Measurements from ENCODE around the gene ACBD4.

The ACBD4 gene

DNA sequence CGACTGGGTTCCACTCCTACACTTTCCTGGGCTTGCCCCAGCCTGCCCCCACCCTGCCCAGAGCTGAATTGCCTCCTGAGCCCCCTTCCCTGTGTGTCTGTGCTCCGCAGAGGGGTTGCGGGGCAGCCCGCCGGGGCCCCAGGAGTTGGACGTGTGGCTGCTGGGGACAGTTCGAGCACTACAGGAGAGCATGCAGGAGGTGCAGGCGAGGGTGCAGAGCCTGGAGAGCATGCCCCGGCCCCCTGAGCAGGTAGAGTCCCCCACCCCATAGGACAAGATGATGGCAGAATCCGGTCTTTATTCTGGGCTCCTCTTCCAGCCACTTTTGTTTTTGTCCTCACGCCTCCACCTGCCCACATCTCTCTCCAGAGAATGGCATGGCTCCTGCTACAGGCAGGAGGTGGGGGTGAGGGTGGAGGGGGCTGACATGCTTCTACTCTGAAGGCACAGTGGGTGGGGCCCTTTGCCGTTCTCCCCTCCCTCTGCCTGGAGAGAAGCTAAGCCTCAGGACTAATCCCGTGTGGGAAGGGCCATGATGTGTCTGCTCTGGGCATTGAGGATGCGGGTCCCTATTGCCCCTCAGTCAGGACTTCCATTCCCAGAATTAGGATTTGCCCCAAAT is 3.5 kb downstream of the ACBD4 start:
- DNase-seq = no peak

DNA sequence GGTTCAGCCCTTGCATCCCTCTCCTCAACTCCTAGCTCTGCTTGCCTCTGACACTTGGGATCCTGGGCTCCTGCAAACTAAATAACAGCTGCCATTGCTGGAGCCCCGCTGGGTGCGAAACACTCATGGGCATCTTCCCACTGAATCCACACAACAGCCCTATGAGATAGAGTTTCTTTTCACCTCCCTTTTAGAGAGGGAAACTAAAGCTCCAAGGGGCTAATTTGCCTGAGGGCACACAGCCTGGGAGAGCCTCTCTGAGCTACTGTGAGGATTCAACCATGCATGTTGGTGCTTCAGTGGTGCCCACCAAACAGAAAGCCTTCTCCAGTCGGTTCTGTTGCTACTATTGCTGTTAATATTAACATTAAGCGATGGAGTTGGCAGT is 4.0 kb downstream of the ACBD4 start:
- DNase-seq = no peak

DNA sequence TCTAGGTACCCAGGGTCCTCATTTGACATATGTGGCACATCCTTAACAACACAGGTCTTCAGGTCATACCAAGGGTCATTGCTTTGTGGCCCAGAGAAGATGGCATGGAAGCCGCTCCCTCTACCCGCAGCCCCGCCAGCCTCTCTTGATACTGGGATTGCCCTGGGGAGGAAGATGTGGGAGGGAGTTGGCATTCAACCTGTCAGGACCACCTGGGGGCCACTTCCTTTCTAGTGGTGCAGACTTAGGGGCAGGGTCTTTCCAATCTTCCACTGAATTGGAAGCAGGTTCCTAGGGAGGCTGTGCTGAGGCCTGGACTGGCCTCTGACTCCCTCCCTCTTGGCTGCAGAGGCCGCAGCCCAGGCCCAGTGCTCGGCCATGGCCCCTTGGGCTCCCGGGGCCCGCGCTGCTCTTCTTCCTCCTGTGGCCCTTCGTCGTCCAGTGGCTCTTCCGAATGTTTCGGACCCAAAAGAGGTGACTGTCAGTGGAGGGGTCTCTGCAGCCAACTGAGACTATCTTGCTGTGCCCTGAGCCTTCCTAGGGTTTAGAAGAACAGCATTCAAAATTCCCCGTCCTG is 7.7 kb downstream of the ACBD4 start:
- DNase-seq = no peak

DNA sequence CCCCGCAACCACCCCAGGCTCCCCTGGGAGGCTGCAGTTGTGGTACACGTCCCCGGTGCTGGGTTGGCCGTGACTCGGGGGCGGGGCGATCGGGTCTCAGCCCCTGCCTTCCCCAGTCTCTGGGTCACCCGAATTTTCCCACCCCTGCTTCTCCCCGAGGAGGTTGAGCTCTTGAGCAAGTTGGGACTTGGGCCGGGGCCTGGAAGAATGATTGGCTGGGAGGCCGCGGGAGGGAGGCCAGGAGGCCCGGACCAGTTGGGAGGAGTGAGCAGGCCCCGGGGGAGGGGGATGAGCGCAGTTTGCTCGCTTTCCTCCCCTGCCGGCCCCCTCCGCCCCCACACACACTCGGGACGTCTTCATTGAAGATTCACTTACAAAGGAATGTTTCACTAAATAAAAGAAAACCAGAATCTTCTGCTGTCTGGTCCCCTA is 8.3 kb downstream of the ACBD4 start:
- no peak for DNase-seq

DNA sequence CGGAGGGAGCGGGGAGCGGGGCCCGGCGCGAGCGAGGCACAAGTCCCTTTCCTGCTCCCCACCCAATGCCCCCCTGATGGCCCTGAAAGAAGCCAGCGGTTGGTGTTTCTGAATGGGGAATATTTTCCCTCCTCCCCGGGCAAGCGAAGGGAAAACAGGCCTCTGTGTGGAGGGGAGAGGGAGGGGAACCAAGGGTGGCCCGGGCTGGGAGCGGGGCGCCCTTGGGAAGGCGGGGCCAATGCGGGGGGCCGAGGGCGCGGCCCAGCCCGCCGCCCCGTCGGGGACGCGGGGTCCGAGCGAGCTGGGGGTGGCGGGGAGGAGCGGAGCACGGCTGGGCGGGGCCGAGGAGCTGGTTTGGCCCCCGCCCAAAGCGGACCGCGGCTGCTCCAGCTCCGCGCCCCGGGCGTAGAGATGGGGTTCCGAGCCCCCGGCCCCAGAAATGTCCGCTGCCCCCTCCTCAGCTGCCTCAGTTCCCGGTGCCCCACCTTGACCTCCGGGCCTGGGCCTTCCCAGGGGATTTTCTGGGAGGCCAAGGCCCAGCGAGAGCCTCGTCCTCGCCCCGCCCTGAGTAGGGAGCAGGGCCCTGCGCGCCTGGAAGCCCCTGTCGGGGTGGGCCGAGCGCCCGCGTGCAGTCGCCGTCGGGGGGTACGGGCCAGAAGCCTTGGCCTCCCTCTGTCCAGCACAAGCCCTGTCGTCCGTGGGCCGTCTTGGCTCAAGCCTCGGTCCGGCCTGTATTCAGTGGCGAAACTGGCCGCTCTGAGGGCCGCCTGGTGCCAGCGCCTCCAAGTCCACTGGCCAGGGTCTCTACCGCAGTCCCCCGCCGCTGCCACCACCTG is 8.9 kb downstream of the ACBD4 start:
- no peak for DNase-seq

DNA sequence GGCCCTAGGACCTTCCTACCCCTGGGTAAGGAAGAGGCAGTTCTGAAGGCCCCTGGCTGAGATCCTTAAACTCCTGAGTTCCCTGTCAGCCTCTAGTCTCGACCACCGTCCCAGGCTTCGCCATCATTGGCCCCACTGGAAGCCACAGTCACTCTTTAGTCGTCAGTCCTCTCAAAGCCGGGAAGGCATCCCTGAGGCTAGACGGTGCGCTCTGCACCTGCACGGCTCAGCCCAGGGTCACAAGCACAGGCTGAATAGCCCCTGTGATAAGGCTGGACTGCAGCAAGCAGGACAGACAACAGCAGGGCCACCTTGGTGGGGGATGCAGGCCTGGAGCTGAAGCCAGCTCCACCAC is 9.5 kb downstream of the ACBD4 start:
- DNase-seq = no peak

DNA sequence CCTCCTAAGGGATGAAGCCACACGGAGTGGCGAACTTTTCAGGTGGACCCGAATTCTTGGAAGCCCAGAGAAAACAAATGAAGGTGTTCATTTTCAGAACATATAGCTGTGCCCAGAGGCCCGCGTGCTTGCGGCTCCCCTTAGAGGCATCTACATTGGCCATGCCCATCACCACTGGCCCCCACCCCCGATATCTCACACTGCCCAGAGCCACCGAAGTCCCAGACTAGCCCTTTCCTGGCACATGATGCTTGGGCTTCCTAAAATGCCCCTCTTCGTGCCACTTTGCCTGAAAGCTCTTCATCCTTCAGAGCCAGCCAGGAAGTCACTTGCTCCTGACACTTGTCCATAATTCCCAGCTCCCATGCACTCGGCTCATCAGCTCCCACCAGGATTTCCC is 10.7 kb downstream of the ACBD4 start:
- DNase-seq = no peak

DNA sequence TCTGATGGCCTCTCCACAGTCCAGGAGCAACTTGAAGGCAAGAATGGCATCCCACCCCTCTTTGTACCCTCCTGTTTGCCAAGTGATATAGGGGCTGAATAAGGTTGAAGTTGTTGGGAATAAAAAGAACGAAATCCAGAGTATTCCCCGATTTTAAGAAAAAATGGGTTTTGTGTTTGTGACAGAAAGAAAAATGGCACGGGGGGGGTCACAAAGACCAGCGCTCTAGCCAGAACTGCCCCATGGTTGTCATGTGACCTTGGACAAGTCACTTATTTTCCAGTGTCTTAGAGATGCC is 11.1 kb downstream of the ACBD4 start:
- no peak for DNase-seq

DNA sequence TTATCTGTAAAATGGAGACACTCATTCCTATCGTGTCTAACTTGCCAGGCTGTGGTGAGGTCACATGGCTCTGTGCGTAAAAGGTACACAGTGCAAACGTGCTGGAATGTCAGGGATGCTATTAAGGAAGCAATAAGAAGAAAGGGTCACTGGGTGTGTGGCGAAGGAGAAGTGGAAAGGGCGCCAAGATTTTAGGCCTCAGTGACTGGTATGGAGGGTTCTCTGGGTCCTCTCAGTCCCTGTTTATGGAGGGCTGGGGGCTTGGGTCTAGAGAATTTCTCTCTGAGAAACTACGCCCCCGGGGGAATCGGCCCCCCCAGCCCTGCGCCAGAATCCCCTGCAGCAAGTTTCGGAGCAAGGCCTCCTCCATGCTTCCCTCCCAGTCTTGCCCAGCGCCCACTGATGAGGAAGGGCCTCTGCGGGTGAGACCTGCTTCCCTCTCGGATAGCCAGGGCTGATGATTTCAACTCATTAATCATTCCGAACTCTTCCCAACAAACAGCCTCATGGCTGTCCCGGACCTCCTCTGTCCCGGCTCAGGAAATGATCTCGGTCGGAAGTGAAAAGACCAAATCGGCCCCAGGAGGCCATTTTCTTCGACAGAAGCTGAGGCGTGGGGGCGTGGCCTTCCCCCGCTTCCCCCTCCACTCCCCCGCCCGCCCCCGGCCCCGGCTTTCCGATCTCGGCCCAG is 11.5 kb downstream of the ACBD4 start:
- DNase-seq = no peak

DNA sequence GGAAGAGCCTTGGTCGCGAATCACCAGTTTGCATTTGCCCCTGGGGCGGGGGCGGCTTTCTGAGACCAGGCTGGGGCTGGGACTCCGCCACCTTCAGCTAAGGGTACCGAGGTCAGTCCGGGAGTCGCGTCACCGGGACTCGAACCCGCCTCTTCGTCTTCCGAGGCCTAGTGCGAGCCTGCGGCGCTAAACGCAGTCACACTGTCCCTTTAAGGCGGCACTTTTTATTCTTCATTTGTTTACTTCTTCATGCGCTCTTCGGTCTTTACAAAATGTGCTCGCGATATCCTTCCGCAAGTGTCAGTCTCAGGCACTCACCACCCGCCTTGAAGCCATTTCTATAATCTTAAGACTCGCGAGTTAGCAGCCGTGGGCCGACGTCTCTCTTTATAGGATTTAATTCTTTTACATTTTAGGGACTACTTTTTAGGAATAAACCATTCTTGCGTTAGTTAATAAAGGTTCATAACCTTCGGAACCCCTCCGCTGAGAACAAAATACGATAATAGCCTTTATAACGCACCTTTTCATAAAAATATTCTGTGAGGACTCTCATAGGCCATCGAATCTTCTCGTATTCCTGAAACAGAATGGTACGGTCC is 12.2 kb downstream of the ACBD4 start:
- DNase-seq = peak; percentile 90

DNA sequence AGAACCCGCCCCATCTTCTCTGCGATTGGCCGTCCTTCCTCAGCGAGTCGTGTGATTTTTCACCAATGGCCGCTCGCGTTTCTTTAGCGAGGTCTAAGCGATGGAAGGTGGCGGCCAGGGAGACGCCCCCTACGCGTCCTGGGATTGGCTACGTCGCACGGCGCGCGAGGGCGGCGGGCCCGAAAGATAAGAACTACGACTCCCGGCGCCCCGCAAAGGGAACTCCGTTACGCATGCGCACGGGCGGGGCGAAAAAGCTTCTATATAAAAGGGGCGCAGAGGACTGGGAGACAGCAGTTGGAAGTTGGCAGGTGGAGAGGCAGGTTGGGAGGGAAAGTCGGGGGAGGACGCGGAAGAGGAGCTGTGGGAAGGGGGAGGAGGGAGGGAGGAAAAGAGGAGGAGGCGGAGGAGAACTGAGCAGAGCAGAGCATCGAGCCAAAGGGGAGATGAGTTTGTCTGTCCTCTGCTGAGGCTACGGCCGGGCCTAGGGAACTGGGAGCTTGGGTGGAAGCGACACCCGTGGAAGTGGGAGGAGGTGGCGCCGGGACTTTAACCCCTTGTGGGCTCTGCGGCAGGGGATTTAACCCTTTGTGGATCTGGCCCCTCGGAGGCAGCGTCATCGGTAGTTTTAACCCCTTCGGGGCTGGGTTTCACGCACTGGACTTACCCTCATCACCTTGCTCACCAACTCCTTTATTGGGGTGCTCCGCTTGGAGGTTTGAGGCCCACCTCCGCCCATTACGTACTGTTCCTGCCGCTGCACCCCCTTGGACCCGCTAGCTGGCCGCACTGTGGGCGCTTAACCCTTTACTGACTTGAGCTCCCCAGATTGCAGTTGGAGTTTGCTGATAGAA is 12.9 kb downstream of the ACBD4 start, which contains the start of gene HEXIM1:
Gene HEXIM1, plus strand, starts transcription at position 293 of the 854 bp plus-strand sequence. CDS start 716 bp downstream, outside the sequence.
- DNase-seq = peak; percentile 98

DNA sequence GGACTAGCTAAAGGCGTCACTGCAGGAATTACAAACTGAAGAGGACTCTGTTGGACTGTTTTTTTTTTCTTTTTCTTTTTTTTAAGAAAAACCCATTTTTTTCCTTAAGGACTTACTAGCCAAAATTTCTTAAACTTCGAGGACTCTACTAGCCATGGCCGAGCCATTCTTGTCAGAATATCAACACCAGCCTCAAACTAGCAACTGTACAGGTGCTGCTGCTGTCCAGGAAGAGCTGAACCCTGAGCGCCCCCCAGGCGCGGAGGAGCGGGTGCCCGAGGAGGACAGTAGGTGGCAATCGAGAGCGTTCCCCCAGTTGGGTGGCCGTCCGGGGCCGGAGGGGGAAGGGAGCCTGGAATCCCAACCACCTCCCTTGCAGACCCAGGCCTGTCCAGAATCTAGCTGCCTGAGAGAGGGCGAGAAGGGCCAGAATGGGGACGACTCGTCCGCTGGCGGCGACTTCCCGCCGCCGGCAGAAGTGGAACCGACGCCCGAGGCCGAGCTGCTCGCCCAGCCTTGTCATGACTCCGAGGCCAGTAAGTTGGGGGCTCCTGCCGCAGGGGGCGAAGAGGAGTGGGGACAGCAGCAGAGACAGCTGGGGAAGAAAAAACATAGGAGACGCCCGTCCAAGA is 13.7 kb downstream of the ACBD4 start:
- DNase-seq = peak; percentile 78

DNA sequence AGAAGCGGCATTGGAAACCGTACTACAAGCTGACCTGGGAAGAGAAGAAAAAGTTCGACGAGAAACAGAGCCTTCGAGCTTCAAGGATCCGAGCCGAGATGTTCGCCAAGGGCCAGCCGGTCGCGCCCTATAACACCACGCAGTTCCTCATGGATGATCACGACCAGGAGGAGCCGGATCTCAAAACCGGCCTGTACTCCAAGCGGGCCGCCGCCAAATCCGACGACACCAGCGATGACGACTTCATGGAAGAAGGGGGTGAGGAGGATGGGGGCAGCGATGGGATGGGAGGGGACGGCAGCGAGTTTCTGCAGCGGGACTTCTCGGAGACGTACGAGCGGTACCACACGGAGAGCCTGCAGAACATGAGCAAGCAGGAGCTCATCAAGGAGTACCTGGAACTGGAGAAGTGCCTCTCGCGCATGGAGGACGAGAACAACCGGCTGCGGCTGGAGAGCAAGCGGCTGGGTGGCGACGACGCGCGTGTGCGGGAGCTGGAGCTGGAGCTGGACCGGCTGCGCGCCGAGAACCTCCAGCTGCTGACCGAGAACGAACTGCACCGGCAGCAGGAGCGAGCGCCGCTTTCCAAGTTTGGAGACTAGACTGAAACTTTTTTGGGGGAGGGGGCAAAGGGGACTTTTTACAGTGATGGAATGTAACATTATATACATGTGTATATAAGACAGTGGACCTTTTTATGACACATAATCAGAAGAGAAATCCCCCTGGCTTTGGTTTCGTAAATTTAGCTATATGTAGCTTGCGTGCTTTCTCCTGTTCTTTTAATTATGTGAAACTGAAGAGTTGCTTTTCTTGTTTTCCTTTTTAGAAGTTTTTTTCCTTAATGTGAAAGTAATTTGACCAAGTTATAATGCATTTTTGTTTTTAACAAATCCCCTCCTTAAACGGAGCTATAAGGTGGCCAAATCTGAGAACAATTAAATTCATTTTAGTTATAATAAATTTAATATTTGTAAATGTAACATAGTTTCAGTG is 14.5 kb downstream of the ACBD4 start:
- no peak for DNase-seq

DNA sequence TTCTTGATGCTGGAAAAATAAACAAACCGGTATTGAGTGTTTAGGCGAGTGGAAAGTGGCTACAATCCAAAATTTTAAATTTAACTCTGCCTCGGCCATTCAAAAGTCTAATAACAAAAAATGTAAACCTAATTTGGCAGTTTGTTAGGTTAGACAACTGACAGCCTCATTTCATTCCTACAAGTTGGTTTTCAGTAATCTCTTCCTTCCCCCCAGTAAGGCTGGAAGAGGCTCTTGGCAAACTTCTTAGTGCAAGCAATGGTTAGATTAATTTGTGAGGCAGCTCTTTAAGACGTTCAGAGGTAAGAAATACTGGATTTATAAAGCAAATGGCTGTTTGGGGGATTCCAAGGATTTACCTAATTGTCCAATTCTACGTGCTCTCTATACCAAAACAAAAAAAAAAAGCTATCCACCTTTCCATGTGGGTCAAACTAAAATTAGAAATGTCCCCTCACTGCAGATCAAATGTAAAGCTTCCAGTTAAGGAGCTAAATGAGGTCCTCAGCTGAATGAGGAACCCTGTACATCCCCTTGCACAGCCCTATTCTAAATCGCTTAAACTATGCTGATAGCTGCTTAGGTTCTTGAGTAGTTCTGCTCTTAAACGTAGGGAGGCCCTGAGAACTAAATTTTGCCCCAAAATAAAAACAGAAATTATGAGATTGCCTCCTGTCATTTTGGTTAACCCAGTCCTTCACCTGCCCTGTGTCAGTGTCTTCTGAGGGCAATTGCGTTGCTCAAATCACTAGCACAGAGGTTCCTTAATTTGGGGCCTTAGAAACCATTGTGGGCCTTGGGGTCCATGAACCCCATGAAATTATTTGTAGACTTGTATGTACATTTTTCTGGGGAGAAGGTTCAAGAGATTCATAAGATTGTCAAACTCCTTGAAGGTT is 15.7 kb downstream of the ACBD4 start:
- DNase-seq = no peak

DNA sequence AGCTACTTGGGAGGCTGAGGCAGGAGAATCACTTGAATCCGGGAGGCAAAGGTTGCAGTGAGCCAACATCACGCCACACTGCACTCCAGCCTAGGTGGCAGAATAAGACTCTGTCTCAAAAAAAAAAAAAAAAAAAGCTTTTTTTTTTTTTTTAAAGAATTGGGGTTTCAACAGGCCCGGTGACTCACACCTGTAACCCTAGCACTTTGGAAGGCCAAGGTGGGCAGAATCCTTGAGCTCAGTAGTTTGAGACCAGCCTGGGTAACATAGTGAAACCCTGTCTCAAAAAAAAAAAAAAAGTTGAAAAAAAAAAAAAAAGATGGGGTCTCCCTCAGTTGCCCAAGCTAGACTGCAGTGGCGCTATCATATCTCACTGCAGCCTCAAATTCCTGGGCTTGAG is 19.5 kb downstream of the ACBD4 start:
- DNase-seq = no peak

DNA sequence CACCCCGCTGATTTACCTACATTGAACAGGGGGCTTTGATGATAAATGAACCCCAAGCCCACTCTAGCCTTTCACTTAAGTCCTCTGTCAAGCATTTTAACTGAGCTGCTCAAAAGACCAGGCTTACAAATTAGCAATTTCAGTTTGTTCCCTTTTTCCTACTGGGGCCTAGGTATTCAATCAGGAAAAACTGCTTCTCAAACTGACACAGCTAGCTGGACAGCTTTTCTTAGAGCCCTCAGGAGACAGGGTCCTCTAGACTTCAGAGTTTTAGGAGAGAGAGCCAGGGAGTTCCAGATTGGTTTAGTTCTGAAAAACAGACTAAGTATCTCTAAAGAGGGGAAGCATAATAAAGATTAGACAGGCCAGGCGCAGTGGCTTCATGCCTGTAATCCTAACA is 20.0 kb downstream of the ACBD4 start:
- no peak for DNase-seq

DNA sequence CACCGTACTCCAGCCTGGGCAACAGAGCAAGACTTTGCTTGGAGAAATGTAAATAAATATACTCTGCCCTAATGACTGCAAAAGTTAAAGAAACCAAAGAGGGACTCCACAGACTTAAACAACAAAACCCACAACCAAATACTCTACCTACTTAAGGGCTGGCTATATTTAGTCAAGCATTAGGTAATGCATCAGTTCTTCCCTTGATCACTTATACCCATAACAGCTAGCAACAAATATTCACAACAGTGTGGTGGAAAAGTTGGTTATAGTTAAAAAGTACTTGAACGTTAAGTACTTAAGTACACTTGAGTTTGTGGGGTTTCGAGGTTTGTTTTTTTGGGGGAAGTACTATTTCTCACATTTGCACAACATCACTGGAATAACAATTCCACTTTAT is 20.8 kb downstream of the ACBD4 start:
- DNase-seq = no peak

DNA sequence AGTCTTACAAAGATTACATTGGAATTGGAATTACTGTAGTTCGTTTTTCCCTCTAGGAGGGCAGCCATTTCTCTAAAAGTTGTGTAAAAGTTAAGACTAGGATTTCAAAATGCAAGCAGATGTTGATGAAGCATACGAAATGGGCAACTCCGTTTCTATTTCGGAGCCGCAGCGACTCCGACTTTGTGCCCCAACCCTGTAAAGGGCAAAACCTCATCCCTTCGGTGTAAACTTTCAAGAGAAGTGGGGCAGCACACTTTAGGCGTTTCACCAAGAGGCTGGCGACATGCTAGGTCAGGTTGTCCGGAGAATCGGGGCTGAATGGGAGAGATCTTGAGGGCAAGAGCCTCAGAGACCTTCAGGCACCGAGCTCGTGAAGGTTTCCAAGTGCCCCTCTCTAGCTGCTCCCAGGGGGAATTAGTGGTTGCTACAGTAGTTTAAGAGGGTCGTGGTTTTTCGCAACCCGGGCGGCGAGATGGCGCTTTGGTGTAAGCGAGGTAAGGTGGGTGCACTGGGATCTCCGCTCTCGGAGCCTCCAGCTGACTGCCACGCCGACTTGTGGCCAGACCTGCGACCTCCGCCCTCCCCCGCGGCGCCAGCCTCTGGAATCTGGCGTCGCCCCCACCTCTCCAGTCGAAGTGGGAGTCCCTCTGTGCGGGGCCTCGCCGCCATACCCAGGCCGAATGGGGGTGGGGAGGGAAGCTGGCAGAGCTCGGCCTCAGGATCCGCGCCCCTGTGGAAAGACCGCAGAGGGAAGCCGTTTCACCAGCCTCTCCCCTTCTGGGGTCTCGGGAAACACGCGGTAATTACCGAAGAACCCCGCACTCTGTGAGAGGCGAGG is 25.2 kb downstream of the ACBD4 start:
- DNase-seq = peak; percentile 15

Data from NCI-H748 treated with DMSO at 0.1 percent for 48 hours (cell line).